Measurements from ENCODE around the gene HIPK3.
"Not testable (repeated sequence)": the region's sequence is repeated elsewhere in the genome, so short reads cannot be mapped to it uniquely, and the experiment has no call there.

HIPK3 gene

DNA sequence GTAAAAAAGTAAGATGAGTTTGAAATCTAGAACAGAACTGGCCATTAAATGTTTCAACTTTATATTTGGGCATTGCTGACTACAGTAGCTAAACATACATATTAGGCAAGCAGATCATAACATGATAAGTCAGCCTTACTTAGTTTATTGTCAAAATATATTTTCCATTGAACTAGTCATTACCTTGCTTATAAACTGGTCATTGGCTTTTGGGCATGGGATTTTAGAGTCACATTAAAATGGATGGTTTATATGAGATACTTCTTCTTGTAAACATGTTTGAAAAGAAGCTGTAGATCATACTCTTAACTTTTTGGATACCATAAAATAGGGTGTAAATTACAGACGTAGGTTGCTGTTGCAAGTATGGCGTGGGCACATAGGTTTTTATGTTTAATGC lies 2.7 kb downstream of the HIPK3 start:
- no peak for DNase-seq

DNA sequence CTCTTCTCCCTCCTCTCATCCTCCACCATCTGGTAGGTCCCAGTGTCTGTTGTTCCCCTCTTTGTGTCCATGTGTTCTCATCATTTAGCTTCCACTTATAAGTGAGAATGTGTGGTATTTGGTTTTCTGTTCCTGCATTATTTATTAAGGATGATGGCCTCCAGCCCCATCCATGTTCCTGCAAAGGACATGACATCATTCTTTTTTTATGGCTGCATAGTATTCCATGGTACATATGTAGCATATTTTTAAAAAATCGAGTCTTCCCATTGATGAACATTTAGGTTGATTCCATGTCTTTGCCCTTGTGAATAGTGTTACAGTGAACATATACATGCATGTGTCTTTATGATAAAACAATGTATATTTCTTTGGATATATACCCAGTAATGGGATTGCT lies 4.2 kb downstream of the HIPK3 start:
- not testable (repeated sequence) for DNase-seq

DNA sequence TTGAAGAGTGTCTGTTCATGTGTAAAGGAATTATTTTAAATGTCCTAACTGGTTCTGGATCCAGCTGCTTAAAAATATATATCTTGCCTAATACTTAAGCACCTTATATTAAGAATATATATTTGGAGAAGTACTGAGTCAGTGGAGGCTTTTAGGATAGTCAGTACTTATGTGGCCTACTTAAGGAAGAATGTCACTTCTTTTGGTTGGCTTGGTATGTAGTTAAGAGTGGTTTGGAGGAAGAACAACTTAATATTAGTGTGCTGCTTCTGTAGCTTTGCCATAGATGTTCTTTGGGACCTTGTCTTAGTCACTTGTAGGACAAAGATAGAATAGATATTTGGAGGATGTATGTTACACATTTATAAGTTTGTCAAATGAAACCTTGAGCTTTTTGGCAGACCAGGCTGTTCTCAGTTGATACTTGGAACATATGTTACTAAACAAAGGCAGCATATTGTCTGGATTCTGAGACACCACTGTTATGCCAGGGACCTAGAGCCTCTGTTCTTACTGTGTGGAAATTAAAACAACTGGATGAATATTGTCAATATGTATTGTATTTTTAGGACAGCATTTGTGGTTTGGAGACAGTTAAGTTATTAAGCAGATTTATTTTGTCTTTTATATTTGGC lies 4.9 kb downstream of the HIPK3 start:
- peak; percentile 40 for DNase-seq

DNA sequence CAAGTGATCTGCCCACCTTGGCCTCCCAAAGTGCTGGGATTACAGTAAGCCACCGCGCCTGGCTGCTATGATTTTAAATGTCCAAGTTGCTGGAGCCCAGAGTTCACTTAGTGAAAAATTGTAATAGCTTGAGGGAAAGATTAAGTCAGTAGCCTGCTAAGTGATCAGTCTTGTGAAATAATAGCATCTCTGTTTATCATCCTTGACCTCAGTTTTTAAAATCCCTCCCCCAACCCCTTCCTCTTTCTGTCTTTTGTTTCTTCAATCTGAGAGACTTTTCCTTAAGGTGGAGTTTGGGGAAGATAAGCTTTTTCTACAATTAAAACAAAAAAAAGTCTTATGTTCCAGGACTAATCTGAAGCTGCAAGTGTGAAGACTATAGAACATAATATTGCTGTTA lies 6.4 kb downstream of the HIPK3 start:
- DNase-seq: no peak

DNA sequence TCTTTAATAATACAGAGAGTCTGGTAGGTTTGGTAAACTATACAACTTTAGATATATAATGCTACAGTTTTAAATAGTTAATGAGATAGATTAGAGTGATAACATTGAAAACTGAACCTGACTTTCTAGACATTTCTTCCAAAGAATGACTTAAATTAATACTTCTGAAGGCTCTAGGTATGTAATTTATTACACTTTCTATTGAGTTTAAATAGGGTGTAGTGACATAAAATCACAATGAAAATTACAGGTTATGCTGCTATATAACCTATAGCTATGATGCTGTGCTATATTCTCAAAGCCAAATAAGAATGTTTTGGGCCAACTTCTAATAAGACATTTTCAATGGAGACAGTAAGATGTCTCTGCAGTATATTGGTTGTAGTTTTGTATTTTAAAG lies 7.7 kb downstream of the HIPK3 start:
- no peak for DNase-seq

DNA sequence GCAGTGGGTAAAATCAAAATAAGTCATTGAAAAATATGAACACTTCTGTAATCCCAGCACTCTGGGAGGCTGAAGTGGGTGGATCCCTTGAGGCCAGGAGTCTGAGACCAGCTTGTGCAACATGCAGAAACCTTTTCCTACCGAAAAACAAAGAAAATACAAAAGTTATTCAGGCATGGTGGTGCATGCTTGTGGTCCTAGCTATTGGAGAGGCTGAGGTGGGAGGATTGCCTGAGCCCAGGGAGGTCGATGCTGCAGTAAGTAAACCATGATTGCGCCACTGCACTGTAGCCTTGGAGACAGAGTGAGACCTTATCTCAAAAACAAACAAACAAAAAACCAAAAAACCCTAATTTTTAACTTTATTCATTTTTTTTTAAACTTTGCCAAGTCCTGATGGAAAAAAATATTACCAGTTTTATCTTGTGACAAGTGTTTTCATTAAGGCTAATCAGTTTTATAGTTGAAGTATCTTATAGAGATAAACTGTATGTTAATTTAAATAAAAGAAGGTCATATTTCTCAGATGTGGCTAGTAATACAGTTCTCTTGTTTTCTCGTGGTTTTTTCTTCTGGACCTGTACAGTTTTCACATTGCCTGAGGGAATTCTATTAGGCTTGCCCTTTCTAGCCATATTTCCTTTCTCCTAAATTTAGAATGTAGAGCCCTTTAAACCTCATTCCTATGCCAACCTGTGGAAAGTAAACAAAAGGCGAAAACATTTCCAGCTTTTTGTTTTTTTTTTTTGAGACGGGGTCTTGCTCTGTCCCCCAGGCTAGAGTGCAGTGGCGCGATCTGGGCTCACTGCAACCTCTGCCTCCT lies 9.4 kb downstream of the HIPK3 start:
- peak; percentile 26 for DNase-seq

DNA sequence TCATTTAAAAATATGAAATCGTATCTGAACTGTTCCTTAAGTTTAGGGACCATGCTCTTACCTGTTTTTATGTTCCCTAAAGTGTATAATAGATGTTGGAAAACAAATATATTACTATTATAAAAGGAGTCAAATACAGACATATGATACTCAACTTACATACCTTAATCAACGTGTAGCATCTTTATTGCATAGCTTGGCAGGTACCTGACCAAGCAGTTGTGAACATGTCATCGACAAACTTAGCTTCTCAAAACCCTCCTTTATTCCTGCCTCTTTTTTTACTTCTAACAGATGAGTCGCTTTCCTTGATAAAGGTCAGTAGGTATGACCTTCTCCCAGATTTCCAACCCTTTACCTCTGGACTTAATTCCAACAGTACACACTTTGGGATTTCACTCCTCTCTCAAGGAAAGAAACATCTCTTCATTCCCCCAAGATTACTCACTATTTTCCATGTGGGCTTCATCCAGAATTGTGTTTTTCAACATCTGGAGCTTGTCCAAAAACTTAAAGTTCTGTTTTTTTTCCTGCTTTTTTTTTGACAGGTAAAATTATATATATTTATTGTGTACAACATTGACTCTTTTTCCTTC lies 11.9 kb downstream of the HIPK3 start:
- DNase-seq: peak; percentile 52

DNA sequence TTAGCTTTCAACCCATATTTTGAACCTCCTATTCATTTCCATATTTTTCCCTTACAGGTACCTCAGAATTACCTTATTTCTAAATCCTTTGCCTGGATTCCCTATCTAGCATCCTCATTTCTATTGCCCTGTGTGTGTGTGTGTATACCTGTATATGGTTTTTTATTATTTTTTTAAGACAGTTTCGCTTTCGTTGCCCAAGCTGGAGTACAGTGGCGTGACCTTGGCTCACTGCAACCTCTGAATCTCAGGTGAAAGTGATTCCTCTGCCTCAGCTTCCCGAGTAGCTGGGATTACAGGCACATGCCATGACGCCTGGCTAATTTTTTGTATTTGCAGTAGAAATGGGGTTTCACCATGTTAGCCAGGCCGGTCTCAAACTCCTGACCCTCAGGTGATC lies 12.6 kb downstream of the HIPK3 start:
- no peak for DNase-seq

DNA sequence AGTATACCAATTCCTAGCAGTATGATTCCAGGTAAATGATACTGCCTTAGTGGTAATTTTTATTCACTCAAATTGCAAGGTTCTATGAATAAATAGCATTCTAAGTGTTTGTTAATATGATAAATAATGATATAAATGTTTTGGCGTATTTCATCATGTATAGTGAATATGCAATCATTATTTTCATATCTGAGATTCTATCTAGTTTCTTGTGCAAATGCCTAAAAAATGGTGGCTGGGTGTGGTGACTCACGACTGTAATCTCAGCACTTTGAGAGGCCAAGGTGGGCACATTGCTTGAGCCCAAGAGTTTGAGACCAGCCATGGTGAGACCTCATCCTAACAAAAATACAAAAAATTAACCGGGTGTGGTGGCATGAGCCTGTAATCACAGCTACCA lies 13.9 kb downstream of the HIPK3 start:
- no peak for DNase-seq

DNA sequence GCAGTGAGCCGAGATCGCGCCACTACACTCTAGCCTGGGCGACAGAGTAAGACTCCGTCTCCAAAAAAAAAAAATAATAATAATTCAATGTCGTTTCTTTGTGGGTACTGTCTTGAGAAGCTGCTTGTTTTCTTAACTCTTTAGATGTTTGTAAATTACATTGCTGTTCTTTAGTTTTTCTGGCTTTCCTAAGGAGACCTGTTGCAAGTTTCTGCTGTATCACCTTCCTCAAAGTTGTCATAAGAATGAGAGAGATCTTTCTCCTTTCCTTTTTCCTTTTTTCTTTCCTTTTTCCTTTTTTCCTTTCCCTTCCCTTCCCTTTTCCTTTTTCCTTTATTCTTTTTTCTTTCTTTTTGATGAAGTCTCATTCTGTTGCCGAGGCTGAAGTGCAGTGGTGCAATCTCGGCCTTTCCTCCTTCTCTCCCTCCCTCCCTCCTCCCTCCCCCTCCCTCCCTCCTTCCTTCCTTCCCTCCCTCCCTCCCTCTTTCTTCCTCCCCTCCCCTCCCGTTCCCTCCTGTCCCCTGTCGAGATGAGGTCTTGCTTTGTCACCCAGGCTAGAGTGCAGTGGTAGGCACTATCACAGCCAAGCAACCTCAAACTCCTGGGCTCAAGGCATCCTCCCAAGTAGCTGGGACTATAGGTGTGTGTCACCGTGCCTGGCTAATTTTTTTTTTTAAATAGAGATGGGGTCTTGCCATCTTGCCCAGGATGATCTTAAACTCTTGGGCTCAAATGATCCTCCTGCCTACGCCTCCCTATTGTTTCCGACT lies 15.3 kb downstream of the HIPK3 start:
- no peak for DNase-seq

DNA sequence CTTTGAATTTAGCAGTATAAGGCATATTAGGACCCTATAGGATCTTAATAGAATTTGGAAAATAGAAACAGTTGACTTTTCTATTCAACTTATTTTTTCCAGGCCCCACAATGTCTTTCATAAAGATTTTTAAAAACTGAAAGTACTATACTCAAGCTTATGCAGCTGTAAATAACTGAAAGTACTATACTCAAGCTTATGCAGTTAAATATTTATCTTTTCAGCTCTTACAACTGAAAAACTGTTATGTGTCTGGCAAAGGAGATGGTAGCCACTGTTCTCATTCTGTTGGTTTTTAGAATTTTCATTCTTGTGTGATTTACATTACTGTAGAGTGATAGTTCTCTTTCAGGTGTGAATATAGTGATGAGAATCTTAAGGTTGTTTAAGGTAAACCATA lies 16.5 kb downstream of the HIPK3 start:
- no peak for DNase-seq

DNA sequence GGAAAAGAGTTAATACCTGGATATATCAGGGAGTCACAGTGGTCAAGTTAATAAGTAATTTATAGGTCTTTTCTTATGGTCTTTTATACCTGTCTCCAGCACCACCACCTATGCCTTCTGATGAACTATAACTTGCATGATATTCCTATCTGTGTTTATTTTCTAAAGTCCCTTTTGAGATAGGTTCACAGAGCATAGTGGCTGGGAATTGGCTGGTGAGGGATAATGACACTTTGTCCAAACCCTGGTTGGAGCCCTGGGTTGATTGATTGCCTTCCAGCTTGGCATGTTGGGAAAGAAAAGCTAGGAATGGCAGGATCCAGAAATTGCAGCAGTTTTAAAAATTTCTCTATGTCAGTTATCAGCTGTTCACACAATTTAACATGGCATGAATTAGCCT lies 23.2 kb downstream of the HIPK3 start:
- no peak for DNase-seq

DNA sequence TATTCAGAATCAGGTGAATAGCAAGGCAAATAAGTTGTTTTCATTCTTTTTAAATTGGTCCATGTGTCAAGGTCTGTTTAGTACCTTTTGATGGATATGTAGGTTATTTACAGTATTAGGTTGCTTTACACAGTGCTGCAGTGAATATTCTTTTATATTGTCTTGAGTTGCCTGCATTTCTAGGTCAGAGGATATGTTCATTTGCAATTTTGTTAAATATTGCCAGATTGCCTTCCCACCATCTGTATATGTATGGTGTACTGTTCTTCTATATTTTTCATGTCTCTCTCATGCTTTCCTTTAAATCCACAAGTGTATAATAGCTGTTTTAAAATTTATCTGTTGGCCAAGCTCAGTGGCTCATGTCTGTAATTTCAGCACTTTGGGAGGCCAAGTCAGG lies 24.6 kb downstream of the HIPK3 start:
- DNase-seq: no peak

DNA sequence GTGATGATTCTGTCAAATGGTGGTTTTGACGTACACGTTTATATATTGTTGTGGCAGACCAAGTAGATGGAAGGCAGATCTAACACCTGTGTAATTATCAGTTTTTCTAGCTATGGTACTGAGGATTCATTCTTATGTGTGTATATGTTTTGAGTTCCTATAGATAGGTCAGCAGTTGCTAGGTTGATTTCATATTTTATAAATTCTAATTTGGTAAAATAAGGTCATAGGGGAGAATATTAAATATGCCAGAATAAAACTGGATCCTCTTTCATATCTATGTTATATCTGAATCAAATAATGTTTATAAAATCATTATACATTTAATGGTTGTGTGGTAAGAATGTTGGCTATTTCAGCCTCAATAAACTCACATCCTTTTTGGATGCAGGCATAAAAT lies 27.6 kb downstream of the HIPK3 start:
- no peak for DNase-seq

DNA sequence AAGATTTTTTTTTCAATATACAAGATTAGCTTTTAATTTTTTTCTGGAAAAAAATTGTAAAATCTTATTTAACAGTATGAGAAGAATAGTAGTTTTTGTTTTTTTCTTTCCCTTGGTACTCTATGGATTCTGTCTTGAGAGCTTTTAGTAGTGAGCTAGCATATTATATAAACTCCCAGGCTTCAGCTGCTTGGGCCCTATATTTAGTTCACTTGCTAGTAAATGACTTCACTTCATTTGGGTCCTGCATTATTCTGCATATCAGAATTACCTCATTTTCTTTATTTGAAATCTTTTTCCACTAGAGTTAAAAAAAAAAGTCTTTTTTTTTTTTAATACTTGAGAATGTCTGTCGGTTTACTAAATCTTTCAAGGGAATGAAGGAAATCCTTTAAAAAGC lies 33.1 kb downstream of the HIPK3 start:
- no peak for DNase-seq

DNA sequence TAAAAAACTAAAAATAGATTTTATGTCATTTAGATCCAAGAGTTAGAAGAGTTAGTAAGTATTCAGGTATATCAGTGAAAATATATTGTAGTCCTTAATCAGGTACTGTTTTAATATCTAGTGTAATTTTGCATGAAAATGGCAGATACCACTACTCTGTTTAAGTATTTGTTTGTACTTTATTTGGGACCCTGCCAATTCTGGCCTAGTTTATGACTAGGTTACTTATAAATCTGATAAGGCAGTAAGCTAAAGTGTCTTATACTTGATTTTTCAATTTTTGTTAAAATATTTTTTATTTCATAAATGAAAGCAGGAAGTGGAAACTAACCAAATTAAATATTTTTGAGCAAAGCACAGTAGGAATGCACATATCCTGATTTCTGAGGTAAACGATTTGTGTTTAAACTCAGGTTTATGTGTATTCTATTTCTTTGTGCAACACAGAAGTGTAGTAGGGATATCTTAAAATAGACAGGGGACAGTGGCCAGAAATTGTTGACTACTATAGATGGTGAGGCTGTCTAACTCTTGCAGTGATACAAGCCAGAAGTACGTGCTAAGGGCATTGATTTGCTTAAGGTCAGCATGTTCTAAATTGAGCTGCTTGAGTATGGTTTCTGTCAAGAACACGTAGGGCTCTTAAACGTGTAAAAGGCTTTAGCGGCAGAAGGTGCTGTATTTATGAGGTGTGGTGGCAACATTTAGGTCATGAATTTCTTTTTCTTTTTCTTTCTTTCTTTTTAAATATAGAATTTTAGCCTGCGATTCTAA lies 34.0 kb downstream of the HIPK3 start:
- DNase-seq: no peak

DNA sequence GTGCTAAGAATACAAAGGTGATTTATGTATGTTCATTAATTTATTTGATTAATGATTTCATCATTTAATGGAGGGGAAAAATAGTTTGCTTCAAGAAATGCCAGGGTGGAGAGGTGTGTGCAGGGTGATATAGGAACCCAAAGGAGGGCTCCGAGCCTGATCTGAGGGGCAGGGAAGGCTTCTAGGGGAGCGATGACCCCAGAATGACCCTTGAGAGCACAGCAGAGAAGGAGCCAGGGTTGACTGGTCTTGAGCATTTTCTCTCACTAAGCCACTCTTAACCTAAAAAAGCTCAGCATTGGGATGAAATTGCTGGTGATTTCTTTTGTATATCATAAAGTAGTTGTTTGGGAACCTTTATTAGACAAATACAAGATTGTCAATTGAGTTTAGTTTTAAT lies 35.1 kb downstream of the HIPK3 start:
- no peak for DNase-seq

DNA sequence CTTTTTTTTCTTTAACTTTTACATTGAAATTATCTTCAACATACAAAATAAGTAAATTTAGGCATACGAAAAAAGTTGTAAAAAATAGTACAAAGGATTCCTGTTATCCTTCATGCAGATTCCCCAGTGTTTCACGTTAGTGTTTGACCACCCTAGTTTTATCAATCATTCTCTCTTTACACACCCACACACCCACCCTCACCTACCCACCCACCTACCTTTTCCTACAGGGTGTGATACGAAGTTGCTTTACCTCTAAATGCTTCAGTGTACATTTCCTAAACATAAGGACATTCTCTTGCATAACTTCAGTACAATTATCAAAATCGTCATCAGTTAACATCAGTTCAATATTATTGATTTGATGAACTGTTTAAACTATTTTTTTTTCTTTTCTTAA lies 37.0 kb downstream of the HIPK3 start:
- no peak for DNase-seq

DNA sequence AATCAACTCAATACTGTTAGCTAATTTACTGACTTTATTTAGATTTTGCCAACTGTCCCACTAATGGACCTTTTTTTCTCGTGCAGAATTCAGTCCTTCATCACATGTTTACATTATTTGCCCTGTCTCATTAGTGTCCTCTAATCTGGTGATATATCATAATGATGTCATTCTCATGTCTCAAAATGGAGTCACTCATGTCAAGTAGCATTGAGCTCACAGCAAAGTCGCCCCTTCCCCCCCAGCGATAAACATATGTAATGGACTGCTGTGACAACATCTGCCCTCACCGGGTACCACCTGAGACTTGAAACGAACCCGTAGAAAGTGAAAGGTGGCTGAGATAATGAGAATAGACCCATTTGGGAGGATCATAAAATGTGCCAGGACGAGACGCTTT lies 37.6 kb downstream of the HIPK3 start:
- no peak for DNase-seq

DNA sequence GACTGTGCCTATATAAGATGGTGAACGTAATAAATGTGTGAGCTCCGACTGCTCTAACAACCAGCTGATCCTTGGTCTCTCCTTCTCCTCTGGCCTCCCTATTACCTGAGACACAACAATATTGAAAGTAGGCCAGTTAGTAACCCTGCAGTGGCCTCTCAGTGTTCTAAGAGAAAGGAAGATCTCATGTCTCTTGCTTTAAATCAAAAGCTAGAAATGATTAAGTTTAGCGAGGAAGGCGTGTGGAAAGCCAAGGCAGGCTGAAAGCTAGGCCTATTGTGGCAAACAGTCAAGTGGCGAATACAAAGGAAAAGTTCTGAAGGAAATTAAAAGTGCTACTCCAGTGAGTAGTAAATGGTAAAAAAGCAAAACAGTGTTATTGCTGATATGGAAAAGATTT lies 39.5 kb downstream of the HIPK3 start:
- no peak for DNase-seq

DNA sequence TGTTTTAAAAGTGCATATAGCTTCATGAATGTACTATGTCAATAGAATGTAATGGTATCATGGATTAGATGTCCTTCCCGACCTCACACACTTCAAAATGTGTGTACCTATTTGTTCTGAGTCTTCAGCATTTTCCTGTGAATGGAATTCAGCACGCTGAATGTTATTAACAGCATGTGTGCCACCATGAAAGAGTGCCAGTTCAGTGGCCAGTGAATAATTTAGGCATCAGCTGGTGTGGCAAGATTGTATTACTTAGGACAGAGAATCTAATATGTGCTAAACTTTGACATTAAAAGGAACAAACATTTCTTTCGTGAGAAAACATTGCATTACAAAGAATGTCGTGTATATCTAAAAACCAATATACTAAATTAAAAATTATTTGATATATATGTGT lies 46.4 kb downstream of the HIPK3 start:
- no peak for DNase-seq

DNA sequence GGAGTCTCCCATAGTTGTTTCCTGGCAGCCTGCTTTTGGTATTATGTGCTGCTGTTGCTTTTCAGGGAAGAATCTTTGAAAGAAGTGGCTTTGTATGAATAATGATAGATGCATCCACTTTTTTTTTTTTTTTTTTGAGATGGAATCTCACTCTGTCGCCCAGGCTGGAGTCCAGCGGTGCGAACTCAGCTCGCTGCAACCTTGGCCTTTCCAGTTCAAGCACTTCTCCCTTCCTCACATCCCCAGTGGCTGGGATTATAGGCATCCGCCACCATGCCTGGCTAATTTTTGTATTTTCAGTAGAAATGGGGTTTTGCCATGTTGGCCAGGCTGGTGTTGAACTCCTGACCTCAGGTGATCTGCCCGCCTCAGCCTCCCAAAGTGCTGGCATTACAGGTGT lies 49.6 kb downstream of the HIPK3 start:
- DNase-seq: not testable (repeated sequence)

DNA sequence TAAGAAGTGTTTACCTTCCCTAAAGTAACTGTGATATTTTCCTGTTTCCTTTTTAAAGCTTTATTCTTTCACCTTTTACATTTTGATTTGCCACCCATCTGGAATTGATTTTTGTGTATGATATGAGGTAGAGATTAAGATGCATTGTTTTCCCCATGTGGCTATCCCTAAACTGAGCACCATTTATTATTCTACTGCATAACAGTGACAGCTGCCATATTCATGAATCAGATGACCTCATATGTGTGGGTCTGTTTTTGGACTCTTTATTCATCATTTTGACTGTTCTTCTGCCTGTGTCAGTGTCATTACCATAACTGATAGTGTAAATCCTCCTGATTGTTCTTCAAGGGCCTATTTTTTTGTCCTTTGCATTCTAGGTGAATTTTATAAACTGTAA lies 50.8 kb downstream of the HIPK3 start:
- peak; percentile 38 for DNase-seq
